ENCODE data around the gene SYNPO2.

DNA sequence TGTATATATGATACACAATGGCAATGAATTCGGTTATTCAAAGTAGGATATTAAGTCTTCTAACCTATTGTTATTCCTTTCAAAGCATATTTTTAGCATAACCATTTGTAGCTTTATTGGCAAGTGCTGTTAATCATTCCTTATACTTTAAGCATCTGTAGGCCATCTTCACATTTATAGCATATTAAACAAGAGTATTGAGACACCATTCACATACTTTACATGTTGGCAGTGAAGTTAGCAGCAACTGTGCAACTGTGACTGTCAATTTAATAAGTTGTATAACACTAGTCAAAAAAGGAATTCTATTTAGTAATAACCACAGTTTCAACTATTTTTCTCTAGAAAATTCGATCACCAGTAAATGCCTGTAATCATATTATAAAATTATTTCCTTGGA is 139.6 kb downstream of the SYNPO2 start:
- TF ChIP-seq CTCF (conservative IDR thresholded peaks at IDR 0.05 in 1 of 2, IDR thresholded peaks at IDR 0.05 in 1 of 2; ENCODE audit: low read depth in 1 of 2, low read length in 2 of 2) = no peak
- no peak for TF ChIP-seq EZH2 (IDR thresholded peaks at IDR 0.05; ENCODE audit: low read length, missing control alignments)

All from fibroblast of lung (primary cell).